ENCODE data around the gene LMCD1. TPM values are rescaled to one million over a fixed set of nuclear protein-coding genes. Genes with fewer than 3 reads are reported as not detected.

The LMCD1 gene
- total RNA-seq, 2 experiments from 2014 or later, result 0.36 to 0.55 TPM

GRCh38 chr3:8455526-8456411 is 45.9 kb upstream of the LMCD1 start:
- Histone ChIP-seq H3K4me1 (ENCODE audit: insufficient read depth, low read length) (no peaks in the 10 kb centered on the region), H3K36me3 (ENCODE audit: insufficient read depth, low read length) (no peaks in the 10 kb centered on the region), H3K9me3 (ENCODE audit: control insufficient read depth in 1 of 2, insufficient read depth in 1 of 2, low read length in 2 of 2) (no peaks in the 10 kb centered on the region), H3K27ac (ENCODE audit: low read depth in 1 of 2, low read length in 2 of 2) (no peak overlapping the region), H3K27me3 (ENCODE audit: control insufficient read depth in 1 of 2, insufficient read depth in 2 of 2, low read length in 2 of 2) (no peaks in the 10 kb centered on the region), H3K4me3 (ENCODE audit: low read length) (no peak overlapping the region)
- DNase-seq (no peak), ATAC-seq (ENCODE audit: poor library complexity) (no peak)
- Mint-ChIP-seq H3K4me1 (ENCODE audit: low read depth) (no peaks in the 10 kb centered on the region), H3K27ac (no peak overlapping the region), H3K36me3 (ENCODE audit: low read depth) (no peaks in the 10 kb centered on the region), H3K4me3 (no peak overlapping the region), H3K27me3 (peaks cover 10% of the 10 kb centered on the region), H3K9me3 (no peaks in the 10 kb centered on the region)
- intact Hi-C loops (cut with DNase I, micrococcal nuclease), result no loop called here
- ChIA-PET CTCF (no interaction called here), POLR2A (no interaction called here)
- TF ChIP-seq, protein P1, sequence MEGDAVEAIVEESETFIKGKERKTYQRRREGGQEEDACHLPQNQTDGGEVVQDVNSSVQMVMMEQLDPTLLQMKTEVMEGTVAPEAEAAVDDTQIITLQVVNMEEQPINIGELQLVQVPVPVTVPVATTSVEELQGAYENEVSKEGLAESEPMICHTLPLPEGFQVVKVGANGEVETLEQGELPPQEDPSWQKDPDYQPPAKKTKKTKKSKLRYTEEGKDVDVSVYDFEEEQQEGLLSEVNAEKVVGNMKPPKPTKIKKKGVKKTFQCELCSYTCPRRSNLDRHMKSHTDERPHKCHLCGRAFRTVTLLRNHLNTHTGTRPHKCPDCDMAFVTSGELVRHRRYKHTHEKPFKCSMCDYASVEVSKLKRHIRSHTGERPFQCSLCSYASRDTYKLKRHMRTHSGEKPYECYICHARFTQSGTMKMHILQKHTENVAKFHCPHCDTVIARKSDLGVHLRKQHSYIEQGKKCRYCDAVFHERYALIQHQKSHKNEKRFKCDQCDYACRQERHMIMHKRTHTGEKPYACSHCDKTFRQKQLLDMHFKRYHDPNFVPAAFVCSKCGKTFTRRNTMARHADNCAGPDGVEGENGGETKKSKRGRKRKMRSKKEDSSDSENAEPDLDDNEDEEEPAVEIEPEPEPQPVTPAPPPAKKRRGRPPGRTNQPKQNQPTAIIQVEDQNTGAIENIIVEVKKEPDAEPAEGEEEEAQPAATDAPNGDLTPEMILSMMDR (IDR thresholded peaks at IDR 0.05), result no peak

GRCh38 chr3:8456412-8456811 is 45.2 kb upstream of the LMCD1 start:
- ChIA-PET POLR2A (no interaction called here), CTCF (no interaction called here)
- Histone ChIP-seq H3K4me1 (ENCODE audit: insufficient read depth, low read length) (no peaks in the 10 kb centered on the region), H3K27me3 (ENCODE audit: control insufficient read depth in 1 of 2, insufficient read depth in 2 of 2, low read length in 2 of 2) (no peaks in the 10 kb centered on the region), H3K27ac (ENCODE audit: low read depth in 1 of 2, low read length in 2 of 2) (no peak overlapping the region), H3K4me3 (ENCODE audit: low read length) (no peak overlapping the region), H3K36me3 (ENCODE audit: insufficient read depth, low read length) (no peaks in the 10 kb centered on the region), H3K9me3 (ENCODE audit: control insufficient read depth in 1 of 2, insufficient read depth in 1 of 2, low read length in 2 of 2) (no peaks in the 10 kb centered on the region)
- intact Hi-C loops (cut with DNase I, micrococcal nuclease), result no loop called here
- DNase-seq (no peak), ATAC-seq (ENCODE audit: poor library complexity) (no peak)
- Mint-ChIP-seq H3K36me3 (ENCODE audit: low read depth) (no peaks in the 10 kb centered on the region), H3K9me3 (no peaks in the 10 kb centered on the region), H3K27me3 (peaks cover 10% of the 10 kb centered on the region), H3K4me3 (no peak overlapping the region), H3K4me1 (ENCODE audit: low read depth) (no peaks in the 10 kb centered on the region), H3K27ac (no peak overlapping the region)
- TF ChIP-seq, protein P1 (IDR thresholded peaks at IDR 0.05), result no peak

DNA sequence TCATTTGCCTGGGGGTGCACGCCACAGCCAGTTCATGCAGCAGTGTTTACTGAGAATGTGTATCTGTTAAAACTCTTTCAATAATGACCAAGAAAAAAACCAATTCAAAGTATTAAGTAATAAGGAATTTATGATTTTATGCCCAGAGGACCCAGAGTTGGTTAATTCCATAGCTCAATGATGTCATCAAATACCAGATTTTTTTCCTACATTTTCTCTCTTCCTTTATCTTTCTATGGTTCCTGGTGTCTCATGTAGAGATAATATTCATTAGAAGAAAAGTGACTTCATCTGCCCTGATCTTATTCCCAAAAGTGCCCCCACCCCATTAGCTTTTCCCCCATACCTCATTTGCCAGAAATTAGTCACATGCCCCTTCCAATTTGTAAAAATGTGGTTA is 44.6 kb upstream of the LMCD1 start:
- POLR2A ChIA-PET, result no interaction called here
- no peak overlapping the region for H3K27ac Mint-ChIP-seq

More for the DNA sequence above, 44.6 kb upstream of the LMCD1 start:
- ATAC-seq (ENCODE audit: poor library complexity), result no peak
- H3K4me3 Mint-ChIP-seq, result no peak overlapping the region
- H3K4me1 Mint-ChIP-seq (ENCODE audit: low read depth), result no peaks in the 10 kb centered on the region
- intact Hi-C loops (cut with DNase I, micrococcal nuclease), result no loop called here
- Histone ChIP-seq H3K27ac (ENCODE audit: low read depth in 1 of 2, low read length in 2 of 2) (no peak overlapping the region), H3K27me3 (ENCODE audit: control insufficient read depth in 1 of 2, insufficient read depth in 2 of 2, low read length in 2 of 2) (no peaks in the 10 kb centered on the region), H3K36me3 (ENCODE audit: insufficient read depth, low read length) (no peaks in the 10 kb centered on the region), H3K9me3 (ENCODE audit: control insufficient read depth in 1 of 2, insufficient read depth in 1 of 2, low read length in 2 of 2) (no peaks in the 10 kb centered on the region), H3K4me1 (ENCODE audit: insufficient read depth, low read length) (no peaks in the 10 kb centered on the region), H3K4me3 (ENCODE audit: low read length) (no peak overlapping the region)
- TF ChIP-seq, protein P1 (IDR thresholded peaks at IDR 0.05), result no peak
- no peaks in the 10 kb centered on the region for H3K36me3 Mint-ChIP-seq (ENCODE audit: low read depth)
- CTCF ChIA-PET, result no interaction called here
- H3K27me3 Mint-ChIP-seq, result peaks cover 10% of the 10 kb centered on the region
- no peaks in the 10 kb centered on the region for H3K9me3 Mint-ChIP-seq
- no peak for DNase-seq
